GM10266 (cell line): Measurements from ENCODE around the gene MRFAP1.
"Not testable (repeated sequence)": the region's sequence is repeated elsewhere in the genome, so short reads cannot be mapped to it uniquely, and the experiment has no call there.

Experiments used
- DNase-seq: peaks from one replicate; pipeline ENCODE4 v3.0.0; 2012; ENCODE audit errors: extremely low spot score
- CTCF ChIP-seq: IDR thresholded peaks from 2 replicates; pipeline ENCODE4 v1.5.1; 2012; ENCODE audit warnings: mild to moderate bottlenecking, low read depth; ENCODE audit not compliant: control insufficient read depth, insufficient read depth; ENCODE audit errors: missing control alignments

Gene MRFAP1

GRCh38 chr4:6649216-6649615 lies 8.7 kb downstream of the MRFAP1 start:
- TF ChIP-seq CTCF: no peak
- no peak for DNase-seq

DNA sequence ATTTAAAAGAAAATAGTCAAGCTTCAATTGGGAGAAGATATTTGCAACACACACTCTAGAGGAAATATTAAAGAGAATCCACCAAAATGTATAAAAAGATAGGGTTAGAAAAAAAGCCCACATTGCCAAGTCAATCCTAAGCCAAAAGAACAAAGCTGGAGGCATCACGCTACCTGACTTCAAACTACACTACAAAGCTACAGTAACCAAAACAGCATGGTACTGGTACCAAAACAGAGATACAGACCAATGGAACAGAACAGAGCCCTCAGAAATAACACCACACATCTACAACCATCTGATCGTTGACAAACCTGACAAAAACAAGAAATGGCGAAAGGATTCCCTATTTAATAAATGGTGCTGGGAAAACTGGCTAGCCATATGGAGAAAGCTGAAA lies 13.7 kb downstream of the MRFAP1 start:
- not testable (repeated sequence) for DNase-seq

GRCh38 chr4:6655291-6655690 lies 14.8 kb downstream of the MRFAP1 start:
- DNase-seq: not testable (repeated sequence)

DNA sequence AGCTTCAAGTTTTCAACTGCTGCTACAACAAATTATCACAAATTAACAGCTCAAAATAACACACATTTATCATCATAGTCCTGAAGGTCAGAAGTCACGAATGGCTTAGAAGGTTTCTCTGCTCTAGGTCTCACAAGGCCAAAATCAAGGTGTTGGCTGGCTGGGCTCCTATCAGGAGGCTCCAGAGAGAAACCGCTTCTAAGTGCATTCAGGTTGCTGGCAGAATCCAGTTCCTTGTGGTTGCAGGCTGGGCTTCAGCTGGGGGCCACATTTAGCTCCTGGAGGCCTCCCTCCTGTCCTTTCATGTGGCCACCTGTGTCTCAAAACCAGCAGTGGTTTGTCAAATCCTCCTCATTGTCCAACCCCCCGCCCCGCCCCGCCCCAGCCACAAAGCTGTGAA lies 15.4 kb downstream of the MRFAP1 start:
- no peak for TF ChIP-seq CTCF
- no peak for DNase-seq

GRCh38 chr4:6657242-6658208 lies 17.0 kb downstream of the MRFAP1 start:
- no peak for TF ChIP-seq CTCF
- no peak for DNase-seq

- no peak for TF ChIP-seq CTCF
- DNase-seq: no peak
Observed at GRCh38 chr4:6658209-6658595, 17.7 kb downstream of the MRFAP1 start.

GRCh38 chr4:6658597-6659075 lies 18.2 kb downstream of the MRFAP1 start:
- TF ChIP-seq CTCF: no peak
- no peak for DNase-seq

DNA sequence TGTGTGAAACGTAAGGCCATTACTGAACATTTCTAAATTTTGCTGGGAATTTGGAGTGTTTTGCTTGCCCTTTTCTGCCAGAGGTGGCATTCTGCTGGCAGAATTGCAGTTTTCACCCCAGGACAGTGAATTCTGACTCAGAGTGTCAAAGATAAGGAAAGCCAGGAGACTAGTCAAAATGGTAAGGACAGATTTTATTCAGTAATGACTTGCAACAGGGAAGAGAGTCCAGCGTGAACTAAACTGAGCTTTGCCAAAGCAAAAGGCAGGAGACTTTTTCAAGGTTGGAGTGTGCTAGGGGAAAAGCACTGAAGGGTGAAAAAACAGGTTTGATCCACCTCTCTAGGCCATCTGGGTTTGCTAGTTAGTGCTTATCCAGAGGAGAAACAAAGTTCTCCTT lies 19.4 kb downstream of the MRFAP1 start:
- no peak for TF ChIP-seq CTCF
- DNase-seq: no peak
